ENCODE data around the gene MELTF.

MELTF gene

GRCh38 chr3:196992461-196993065 lies 37.1 kb downstream of the MELTF start:
- no peak for DNase-seq (ENCODE audit: low spot score)

- no peak for DNase-seq (ENCODE audit: low spot score)
These were observed 37.8 kb downstream of the MELTF start for GRCh38 chr3:196991581-196992460.

- DNase-seq (ENCODE audit: low spot score), result no peak
These were observed 39.0 kb downstream of the MELTF start for GRCh38 chr3:196990601-196991007.

- DNase-seq (ENCODE audit: low spot score), result no peak
These were observed 39.8 kb downstream of the MELTF start for GRCh38 chr3:196989721-196990262.

GRCh38 chr3:196988241-196989029 lies 41.2 kb downstream of the MELTF start:
- no peak for DNase-seq (ENCODE audit: low spot score)

- DNase-seq (ENCODE audit: low spot score), result no peak
These were observed 42.6 kb downstream of the MELTF start for GRCh38 chr3:196987022-196987421.

GRCh38 chr3:196985954-196986885 lies 43.4 kb downstream of the MELTF start:
- no peak for DNase-seq (ENCODE audit: low spot score)

- DNase-seq (ENCODE audit: low spot score), result no peak
These were observed 44.3 kb downstream of the MELTF start for GRCh38 chr3:196985298-196985697.

GRCh38 chr3:196983186-196983585 lies 46.4 kb downstream of the MELTF start:
- DNase-seq (ENCODE audit: low spot score), result no peak

- DNase-seq (ENCODE audit: low spot score), result no peak
These were observed 48.0 kb downstream of the MELTF start for GRCh38 chr3:196981657-196982056.

GRCh38 chr3:196979545-196979944 lies 50.1 kb downstream of the MELTF start:
- DNase-seq (ENCODE audit: low spot score), result no peak

- no peak for DNase-seq (ENCODE audit: low spot score)
These were observed 52.7 kb downstream of the MELTF start for GRCh38 chr3:196976941-196977340.

GRCh38 chr3:196975349-196975748 lies 54.3 kb downstream of the MELTF start:
- DNase-seq (ENCODE audit: low spot score), result no peak

GRCh38 chr3:196974661-196975060 lies 55.0 kb downstream of the MELTF start:
- DNase-seq (ENCODE audit: low spot score), result no peak

GRCh38 chr3:196971094-196971698 lies 58.4 kb downstream of the MELTF start:
- DNase-seq (ENCODE audit: low spot score), result no peak

GRCh38 chr3:196970547-196971093 lies 59.0 kb downstream of the MELTF start:
- no peak for DNase-seq (ENCODE audit: low spot score)

- peak; percentile 40 for DNase-seq (ENCODE audit: low spot score)
These were observed 59.7 kb downstream of the MELTF start for GRCh38 chr3:196969660-196970546.

- no peak for DNase-seq (ENCODE audit: low spot score)
These were observed 60.4 kb downstream of the MELTF start for GRCh38 chr3:196969134-196969659.

All from COLO829 (cell line).